T-helper 1 cell (primary cell): Measurements from ENCODE around the gene TRIP12.
"Not testable (repeated sequence)": the region's sequence is repeated elsewhere in the genome, so short reads cannot be mapped to it uniquely, and the experiment has no call there.

Experiments
- DNase-seq, 5 donors: peaks; one replicate each; pipeline ENCODE4 v3.0.0-alpha.2; 2012 to 2020

The TRIP12 gene

GRCh38 chr2:229873123-229873581 lies 48.7 kb downstream of the TRIP12 start:
- no peak for DNase-seq

DNA sequence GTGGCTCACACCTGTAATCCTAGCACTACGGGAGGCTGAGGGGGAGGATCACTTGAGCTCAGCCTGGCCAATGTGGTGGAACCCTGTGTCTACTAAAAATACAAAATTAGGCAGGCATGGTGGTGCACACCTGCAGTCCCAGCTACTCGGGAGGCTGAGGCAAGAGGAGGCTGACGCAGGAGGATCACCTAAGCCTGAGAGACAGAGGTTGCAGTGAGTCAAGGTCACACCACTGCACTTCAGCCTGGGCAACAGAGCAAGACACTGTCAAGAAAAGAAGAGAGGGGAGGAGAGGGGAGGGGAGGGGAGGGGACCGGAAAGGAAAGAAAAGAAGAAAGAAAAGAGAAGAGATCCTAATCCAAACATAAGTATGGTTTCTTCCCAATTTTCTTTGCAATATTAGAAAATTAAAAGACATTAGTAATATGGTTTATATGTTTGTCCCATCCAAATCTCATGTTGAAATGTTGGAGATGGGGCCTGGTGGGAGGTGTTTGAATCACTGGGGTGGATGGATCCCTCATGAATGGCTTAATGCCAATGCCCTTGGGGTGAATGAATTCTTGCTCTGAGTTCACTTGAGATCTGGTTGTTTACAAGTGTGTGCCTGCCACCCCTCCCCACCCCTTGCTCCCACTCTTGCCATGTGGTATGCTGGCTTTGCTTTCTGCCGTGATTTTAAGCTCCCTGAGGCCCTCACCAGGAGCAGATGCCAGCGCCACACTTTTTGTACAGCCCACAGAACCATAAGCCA lies 50.7 kb downstream of the TRIP12 start:
- DNase-seq = no peak

DNA sequence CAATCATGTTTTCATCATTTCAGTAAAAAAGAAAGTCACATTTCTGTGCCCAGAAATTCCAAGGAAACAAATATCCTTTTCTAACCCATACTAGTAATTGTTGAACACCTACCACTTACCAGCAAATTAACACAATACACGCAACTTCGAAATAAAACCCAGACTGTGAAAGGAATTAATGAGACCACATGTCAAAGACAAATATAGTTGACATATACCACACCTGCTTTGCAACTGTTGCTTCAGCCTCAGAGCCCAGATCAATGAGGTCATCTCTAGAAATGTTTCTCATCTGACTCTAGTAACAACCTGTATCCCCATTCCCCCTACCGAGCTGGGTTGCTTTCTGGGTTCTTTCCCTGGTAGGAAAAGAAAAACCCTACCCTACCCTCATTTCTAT lies 52.6 kb downstream of the TRIP12 start:
- DNase-seq = no peak

GRCh38 chr2:229868794-229869193 lies 53.0 kb downstream of the TRIP12 start:
- no peak for DNase-seq

DNA sequence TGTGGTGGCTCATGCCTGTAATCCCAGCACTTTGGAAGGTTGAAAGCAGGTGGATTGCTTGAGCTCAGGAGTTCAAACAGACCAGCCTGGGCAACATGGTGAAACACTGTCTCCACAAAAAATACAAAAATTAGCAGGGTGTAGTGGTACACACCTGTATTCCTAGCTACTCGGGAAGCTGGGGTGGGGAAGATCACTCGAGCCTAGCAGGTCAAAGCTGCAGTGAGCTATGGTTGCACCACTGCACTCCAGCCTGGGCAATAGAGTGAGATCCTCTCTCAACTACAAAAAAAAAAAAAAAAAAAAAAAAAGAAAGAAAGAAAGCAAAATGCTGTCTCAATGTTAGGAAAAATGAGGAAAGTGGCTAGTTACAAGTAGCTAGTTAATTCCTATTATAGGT lies 56.8 kb downstream of the TRIP12 start:
- no peak for DNase-seq

- no peak for DNase-seq
These were observed 60.4 kb downstream of the TRIP12 start for GRCh38 chr2:229861431-229861830.

GRCh38 chr2:229860334-229860733 lies 61.5 kb downstream of the TRIP12 start:
- no peak for DNase-seq

DNA sequence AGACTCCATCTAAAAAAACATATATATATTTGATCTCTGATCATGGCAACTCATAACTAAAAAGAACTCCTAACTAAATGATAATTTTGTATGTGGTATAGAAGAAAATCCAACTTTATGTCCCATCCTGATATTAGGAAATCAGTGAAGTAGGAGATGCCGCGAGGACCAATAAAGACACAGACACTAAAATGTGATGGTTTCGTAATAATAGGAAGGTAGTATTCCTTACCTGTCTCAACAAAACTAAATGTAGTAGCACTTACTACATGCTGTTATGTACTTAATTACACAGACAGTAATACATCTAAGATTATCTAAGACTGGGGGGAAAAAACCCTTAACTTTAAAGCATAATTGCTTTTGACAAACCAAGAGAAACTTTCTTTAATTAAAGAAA lies 63.5 kb downstream of the TRIP12 start:
- DNase-seq = no peak

DNA sequence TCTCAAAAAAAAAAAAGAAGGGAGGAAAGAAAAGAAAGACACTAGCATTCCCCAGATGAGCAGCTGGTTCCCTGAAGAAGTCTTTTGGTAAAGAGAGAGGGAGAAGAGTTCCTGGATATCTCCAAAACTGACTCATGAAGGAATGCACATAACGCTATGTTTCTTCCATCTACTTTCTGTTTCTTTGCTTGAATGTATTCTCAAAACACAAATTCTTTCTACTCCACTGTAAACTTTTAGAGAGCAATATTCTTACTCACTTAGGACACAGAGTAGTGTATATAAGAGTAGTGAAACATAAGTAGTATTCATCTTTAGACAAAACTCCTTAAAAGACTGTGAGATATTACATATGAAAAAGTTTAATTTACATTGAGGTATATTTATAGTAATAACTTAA lies 64.2 kb downstream of the TRIP12 start:
- no peak for DNase-seq

DNA sequence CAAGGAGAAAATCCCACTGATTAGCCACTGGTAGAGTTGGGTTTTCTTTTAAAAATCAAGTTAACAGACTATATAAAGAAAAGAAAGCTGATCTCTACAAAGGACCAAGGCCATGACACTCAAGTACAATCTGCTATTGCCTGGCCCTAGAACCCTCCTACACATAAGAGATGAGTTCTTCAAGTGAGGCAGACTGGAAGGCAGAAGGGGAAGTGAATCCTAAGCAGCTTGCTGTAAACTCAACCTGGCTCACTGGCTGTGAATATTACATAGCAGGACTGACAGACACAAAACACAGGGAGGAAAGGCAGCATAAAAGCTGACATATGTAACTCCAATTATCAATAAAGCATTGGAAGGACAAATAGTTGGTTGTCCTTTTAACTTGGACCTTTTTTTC lies 65.4 kb downstream of the TRIP12 start:
- no peak for DNase-seq

GRCh38 chr2:229855116-229855515 lies 66.7 kb downstream of the TRIP12 start:
- no peak for DNase-seq

- DNase-seq = peak in 3 of 5 donors; percentile 25 to 78 (median 45)
These were observed 69.2 kb downstream of the TRIP12 start for GRCh38 chr2:229852565-229852964.

- DNase-seq = peak in 1 of 5 donors; percentile 25
These were observed 69.9 kb downstream of the TRIP12 start for GRCh38 chr2:229851870-229852269.

DNA sequence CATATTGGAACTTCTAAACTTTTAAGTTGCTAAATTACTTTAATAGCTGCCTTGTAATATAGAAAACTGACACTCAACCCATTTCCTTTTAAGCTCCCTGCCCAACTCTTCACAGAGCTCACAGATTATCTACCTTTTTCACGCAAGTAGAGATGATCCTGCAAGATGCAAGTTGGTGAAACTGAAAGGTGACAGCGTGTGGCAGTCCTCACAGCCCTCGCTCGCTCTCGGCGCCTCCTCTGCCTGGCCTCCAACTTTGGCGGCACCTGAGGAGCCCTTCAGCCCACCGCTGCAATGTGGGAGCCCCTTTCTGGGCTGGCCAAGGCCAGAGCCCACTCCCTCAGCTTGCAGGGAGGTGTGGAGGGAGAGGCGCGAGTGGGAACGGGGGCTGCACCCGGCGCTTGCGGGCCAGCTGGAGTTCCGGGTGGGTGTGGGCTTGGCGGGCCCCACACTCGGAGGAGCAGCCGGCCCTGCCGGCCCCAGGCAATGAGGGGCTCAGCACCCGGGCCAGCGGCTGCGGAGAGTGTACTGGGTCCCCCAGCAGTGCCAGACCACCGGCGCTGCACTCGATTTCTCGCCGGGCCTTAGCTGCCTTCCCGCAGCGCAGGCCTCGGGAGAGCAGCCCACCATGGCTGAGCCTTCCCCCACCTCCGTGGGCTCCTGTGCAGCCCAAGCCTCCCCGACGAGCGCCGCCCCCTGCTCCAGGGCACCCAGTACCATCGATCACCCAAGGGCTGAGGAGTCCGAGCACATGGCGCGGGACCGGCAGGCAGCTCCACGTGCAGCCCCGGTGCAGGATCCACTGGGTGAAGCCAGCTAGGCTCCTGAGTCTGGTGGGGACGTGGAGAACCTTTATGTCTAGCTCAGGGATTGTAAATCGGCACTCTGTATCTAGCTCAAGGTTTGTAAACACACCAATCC lies 71.2 kb downstream of the TRIP12 start:
- DNase-seq = peak in 1 of 5 donors; percentile 74

- no peak for DNase-seq
These were observed 72.7 kb downstream of the TRIP12 start for GRCh38 chr2:229849073-229849472.

- DNase-seq = no peak
These were observed 78.2 kb downstream of the TRIP12 start for GRCh38 chr2:229843613-229844012.

DNA sequence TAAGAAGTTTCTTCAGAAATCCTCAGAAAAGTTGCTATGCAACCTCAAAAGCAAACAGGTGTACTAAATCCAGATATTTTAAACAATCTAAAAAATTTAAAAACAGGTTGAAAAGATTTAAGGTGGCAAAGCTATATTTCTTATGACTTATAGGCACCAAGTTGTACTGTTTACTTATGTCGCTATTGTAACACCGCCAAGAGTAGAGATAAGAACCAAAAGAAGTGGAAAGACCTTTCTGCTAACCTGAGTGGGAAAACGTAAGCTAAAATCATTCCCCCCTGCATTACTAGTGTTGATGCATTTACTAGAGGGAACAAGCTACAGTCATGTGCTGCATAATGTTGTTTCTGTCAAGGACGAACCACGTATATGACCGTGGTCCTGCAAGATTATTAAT lies 83.1 kb downstream of the TRIP12 start:
- no peak for DNase-seq

GRCh38 chr2:229836847-229837246 lies 85.0 kb downstream of the TRIP12 start:
- DNase-seq = no peak

DNA sequence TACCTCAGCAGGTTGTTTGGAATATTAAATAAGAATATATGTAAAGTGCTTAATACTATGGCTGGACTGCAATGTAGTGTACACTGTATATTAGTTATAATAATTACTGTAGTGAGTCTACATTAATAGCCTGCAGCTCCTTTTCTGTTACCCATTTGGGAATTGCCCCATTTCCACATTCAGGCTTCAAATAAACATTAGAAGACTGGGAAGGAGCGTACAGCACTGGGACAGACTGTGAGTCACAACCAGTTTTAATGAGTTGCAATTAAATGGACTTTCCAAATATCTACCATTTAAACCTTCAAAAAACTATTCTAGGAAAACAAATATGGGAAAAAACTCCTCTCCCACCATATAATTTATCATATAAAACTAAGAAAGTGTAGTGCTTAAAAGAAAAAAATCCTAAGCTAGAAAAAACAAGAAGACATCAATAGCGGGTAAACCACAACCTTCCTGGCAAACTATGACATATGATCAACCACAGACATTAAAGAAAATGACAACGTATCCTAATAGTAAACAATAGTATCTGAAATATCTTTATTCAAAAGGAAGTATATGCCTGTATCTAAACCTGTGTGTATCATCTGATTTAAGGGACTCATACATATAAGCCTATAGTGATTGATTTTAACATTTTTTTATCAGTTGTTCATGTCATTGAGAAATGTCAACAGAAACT lies 86.1 kb downstream of the TRIP12 start:
- DNase-seq = peak in 1 of 5 donors; percentile 53

GRCh38 chr2:229834368-229834767 lies 87.4 kb downstream of the TRIP12 start:
- not testable (repeated sequence) for DNase-seq

GRCh38 chr2:229832510-229832898 lies 89.3 kb downstream of the TRIP12 start:
- peak in 1 of 5 donors; percentile 48 for DNase-seq

- no peak for DNase-seq
These were observed 89.9 kb downstream of the TRIP12 start for GRCh38 chr2:229831805-229832509.

DNA sequence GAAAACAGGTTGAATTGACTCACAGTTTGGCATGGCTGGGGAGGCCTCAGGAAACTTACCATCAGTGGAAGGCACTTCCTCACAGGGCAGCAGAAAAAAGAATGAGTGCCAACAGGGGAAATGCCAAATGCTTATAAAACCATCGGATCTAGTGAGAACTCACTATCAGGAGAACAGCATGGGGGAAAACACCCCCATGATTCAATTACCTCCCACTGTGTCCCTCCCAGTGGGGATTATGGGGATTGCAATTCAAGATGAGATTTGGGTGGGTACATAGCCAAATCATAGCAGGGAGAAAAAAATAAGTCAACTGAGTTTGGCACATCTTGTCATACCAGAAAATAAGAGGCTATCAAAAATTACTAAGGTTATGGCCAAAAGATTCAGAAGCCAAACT lies 96.3 kb downstream of the TRIP12 start:
- no peak for DNase-seq
